HCT116 (cell line): Measurements from ENCODE around the gene ADAMTS6.

ENCODE experiments used
- ELF1 ChIP-seq: IDR thresholded peaks from 2 replicates; pipeline ENCODE4 v1.6.1; 2012; ENCODE audit warnings: low read depth, borderline replicate concordance
- EZH2 ChIP-seq: fragments of 200-600 bp; sonication (generic); IDR thresholded peaks from 2 replicates; pipeline ENCODE4 v1.6.1; 2017; ENCODE audit warnings: antibody characterized with exemption, mixed run types
- POLR2A ChIP-seq: IDR thresholded peaks from 2 replicates; pipeline ENCODE4 v1.7.0; 2011; ENCODE audit warnings: borderline replicate concordance; ENCODE audit not compliant: insufficient read depth, insufficient read length; ENCODE audit errors: extremely low read depth
- SIN3A ChIP-seq: IDR thresholded peaks from 2 replicates; pipeline ENCODE4 v1.6.1; 2012; ENCODE audit warnings: low read depth
- YY1 ChIP-seq: IDR thresholded peaks from 2 replicates; pipeline ENCODE4 v1.6.1; 2011; ENCODE audit warnings: low read length, low read depth, moderate library complexity, mild to moderate bottlenecking; ENCODE audit not compliant: insufficient replicate concordance; ENCODE audit errors: extremely low read depth
- TF ChIP-seq, protein P1 (sequence below), 3 experiments: fragments of 200-600 bp in 1 of 3; sonication (generic) in 1 of 3; IDR thresholded peaks in 2 of 3; conservative IDR thresholded peaks in 1 of 3; 2 replicates each; pipeline ENCODE4 v1.5.1; 2012 to 2017; ENCODE audit warnings: low read depth in 2 of 3, low read length in 2 of 3, antibody characterized with exemption in 1 of 3, borderline replicate concordance in 1 of 3, control low read depth in 1 of 3, mild to moderate bottlenecking in 1 of 3, mixed read lengths in 1 of 3, mixed run types in 1 of 3, moderate library complexity in 1 of 3; ENCODE audit not compliant: insufficient read depth in 1 of 3
- TF ChIP-seq, protein P2 (sequence below): IDR thresholded peaks from 2 replicates; pipeline ENCODE4 v1.6.1; 2012

DNA sequence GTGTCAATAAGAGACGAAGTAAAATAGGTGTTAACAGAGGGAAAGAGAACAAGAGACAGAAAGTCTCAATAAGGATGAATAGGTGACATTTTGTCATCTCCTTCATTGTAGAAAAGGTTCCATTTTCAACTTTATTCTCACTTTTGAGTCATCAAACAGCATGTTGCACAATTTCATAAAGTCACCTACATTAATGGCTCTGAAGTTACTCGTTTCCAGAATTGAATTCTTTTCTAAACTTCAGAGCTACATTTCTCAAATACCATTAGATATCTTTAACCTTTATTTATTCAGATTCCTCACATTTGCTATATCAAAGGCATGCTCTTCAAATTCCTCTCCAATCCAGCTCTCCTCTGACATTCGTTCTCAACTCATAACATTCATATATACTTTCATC lies 13.1 kb downstream of the ADAMTS6 start:
- TF ChIP-seq, protein P1, sequence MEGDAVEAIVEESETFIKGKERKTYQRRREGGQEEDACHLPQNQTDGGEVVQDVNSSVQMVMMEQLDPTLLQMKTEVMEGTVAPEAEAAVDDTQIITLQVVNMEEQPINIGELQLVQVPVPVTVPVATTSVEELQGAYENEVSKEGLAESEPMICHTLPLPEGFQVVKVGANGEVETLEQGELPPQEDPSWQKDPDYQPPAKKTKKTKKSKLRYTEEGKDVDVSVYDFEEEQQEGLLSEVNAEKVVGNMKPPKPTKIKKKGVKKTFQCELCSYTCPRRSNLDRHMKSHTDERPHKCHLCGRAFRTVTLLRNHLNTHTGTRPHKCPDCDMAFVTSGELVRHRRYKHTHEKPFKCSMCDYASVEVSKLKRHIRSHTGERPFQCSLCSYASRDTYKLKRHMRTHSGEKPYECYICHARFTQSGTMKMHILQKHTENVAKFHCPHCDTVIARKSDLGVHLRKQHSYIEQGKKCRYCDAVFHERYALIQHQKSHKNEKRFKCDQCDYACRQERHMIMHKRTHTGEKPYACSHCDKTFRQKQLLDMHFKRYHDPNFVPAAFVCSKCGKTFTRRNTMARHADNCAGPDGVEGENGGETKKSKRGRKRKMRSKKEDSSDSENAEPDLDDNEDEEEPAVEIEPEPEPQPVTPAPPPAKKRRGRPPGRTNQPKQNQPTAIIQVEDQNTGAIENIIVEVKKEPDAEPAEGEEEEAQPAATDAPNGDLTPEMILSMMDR (IDR thresholded peaks at IDR 0.05 in 2 of 3, conservative IDR thresholded peaks at IDR 0.05 in 1 of 3; ENCODE audit: borderline replicate concordance in 1 of 3, insufficient read depth in 1 of 3, low read depth in 2 of 3, low read length in 2 of 3), result no peak
- TF ChIP-seq POLR2A (no peak), SIN3A (no peak), EZH2 (no peak), YY1 (no peak), ELF1 (no peak)
- TF ChIP-seq, protein P2, sequence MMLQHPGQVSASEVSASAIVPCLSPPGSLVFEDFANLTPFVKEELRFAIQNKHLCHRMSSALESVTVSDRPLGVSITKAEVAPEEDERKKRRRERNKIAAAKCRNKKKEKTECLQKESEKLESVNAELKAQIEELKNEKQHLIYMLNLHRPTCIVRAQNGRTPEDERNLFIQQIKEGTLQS, result no peak
